HG03025 (cell line): ENCODE measurements around the gene LRBA.

Source experiments
- ATAC-seq: cut with Tn5 transposase; IDR thresholded peaks from one replicate; pipeline ENCODE4 v1.9.1; 2021; ENCODE audit warnings: mild to moderate bottlenecking, moderate library complexity; ENCODE audit not compliant: unreplicated experiment, low FRiP score

Gene LRBA

DNA sequence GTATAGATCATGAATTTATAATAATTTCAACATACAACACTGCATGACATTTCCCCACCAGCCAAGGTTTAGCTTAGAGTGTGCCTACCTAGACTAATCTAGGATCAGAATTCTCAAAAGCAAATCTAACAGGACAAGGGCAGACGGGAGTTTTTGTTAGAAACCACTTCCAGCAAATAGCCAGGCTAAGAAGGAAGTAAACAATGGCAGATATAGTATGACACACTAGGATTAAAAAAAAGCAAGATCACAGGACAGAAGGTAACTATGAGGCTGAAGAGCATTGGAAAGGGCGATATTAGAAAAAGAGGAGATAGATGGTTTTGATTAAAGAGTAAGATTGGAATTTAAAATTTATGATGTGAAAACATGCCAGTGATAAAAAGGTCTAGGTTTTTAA, 124.8 kb downstream of the LRBA start:
- ATAC-seq, result no peak

DNA sequence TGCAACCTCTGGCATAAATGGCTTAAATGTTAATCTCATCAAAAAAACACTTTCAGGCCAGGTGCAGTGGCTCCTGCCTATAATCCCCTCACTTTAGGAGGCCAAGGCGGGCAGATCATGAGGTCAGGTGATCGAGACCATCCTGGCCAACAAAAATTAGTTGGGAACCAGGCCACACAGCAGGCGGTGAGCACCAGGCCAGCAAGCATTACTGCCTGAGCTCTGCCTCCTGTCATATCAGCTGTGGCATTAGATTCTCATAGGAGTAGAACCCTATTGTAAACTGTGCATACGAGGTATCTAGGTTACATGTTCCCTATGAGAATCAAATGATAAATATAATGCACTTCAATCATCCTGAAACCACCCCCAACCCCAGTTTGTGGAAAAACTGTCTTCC, 125.8 kb downstream of the LRBA start:
- no peak for ATAC-seq

DNA sequence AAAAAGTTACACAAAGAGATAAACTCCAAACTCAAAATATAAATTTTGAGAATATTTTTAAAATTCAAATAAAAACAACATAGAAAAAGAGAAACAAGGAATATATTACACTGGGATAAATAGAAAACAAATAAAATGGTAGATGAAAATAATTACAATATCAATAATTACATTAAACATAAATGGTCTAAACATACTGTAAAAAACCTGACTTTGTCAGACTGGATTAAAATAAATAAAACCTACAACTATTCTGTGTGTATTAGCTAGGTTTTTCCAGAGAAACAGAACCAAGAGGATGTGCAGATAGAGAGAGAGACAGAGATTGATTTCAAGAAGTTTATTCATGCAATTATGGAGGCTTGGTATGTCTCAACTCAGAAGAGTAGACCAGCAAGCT, 126.5 kb downstream of the LRBA start:
- no peak for ATAC-seq

DNA sequence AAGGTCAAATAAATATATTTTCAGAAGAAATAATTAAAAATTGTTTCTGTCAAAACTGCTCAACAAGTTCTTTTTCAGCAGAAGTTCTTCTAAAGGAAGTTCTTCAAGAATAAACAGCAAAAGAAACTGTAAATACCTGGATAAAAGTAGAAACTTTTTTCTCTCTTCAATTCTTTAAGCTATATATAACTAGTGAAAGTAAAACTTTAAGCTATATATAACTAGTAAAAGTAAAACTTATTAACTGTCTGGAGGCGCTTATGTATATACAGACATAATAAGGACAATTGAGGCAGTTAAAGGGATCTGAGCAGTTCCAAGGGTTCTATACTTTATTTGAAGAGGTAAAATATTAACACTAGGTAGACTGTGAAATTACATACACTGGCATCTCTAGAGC, 126.9 kb downstream of the LRBA start:
- ATAC-seq, result no peak

DNA sequence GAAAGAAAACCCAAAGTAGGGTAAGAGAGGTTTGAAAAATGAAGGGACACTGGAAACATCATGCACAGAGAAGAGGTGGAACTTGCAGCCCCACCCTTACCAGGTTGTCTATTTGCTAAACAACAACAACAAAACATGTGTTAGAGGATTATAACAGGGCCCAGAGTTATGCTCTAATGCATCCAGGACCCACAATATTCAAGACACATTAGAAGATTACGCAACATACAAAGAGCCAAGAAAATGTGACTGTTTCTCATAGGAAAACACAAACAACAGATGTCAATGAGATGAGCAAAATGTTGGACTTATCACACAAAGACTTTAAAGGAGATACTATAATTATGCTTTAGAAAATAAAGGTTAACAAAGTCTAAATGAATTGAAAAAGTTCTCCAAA, 128.5 kb downstream of the LRBA start:
- no peak for ATAC-seq

DNA sequence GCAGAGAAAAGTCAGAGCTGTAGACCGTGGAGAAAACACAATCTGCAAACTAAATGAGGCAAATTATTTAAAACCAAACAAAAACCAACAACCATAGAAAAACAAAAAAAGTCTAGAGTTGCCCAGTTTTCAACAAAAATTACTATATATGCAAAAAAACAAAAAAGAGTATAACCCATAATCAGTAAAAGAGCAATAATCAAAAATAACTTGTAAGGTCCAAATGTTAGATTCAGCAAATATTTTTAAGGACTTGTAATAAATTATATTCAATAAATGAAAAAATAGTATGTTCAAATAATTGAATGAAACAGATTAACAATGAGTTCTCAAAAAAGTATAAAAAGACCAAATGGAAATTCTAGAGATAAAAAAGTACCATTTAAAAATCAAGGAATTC, 130.5 kb downstream of the LRBA start:
- ATAC-seq, result no peak

DNA sequence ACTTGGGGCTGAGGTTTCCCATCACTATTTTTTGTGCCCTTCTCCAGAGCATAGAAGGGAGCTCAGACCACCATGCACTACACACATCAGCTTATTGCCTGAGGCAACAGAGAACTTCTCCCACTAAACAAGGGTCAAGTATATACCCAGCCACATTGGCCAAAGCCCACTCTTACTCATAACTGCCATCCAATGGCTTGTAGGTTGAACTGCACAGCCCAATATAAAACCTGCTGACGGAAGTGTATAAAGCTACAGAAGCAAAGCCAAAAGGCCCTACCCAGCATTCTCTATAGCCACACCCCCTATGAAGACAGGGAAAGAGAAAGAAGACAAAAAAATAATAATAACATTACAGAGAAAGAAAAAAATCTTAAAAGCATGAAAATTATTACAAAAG, 139.7 kb downstream of the LRBA start:
- ATAC-seq, result no peak

DNA sequence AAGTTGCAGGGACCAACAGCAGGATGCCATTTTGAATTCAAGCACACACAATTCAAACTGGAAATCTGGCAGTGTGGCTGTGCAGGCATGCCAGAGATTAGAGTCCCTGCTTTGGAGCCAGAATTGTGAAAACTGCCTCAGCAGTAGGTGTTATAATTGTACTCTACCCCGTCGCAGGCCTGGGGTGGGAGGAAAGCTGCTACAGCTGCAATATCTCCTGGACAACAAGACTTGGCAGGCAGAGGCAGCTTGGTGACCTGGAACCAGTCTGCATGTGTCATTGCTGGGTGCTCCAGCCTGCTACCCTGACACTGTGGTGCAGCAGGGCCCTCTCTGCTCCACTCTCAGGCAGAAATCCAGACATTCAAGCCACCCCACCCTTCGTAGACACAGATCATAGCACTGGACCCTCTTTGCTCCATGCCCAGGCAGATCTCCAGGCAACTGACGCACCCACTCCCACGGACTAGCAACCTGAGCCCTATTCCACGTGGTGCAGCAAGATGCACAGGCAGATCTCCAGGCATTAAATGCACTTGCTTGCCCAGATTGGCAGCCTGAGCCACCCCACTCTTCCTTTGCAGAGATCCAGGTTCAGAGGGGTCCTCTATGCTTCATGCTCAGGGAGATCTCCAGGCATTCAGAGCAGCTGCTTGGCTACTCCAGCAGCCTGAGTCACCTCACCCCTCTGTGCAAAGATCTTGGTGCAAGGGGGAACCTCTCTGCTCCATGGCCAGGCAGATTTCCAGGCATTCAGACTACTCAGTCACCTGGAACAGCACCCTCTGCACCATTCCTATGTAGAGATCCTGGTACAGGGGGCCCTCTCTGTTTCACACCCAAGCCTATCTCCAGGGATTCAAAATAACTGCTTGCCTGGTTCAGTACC, 140.5 kb downstream of the LRBA start:
- ATAC-seq, result no peak

DNA sequence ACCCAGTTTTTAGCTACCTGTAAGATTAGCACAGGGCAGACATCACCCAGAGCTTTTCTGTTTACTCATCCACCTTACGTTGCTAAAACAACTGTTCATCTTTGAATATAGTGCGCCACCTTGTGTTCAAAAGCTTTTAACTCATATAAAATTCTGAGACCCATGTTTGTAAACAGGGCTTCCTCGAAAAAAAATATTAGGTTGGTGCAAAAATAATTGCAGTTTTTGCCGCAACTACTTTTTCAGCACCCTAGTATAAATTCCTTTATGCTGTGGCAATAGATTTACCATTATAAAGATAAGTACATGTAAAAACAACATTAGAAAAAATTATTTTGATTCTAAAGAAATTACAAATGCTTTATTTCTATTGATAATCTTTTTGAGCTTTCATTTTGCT, 147.9 kb downstream of the LRBA start:
- ATAC-seq, result peak; percentile 59

DNA sequence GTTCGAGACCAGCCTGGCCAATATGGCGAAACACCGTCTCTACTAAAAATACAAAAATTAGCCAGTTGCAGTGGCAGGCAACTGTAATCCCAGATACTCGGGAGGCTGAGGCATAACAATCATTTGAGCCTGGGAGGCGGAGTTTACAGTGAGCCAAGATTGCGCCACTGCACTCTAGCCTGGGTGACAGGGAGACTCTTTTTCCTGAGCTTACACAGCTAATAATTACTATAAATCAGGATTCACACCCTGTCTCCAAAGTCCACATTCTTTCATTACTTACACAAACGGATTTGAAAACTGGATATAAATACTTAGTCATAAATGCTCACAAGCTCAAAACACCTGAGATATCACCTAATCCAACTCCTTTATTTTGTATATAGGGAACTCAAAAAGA, 151.6 kb downstream of the LRBA start:
- no peak for ATAC-seq

DNA sequence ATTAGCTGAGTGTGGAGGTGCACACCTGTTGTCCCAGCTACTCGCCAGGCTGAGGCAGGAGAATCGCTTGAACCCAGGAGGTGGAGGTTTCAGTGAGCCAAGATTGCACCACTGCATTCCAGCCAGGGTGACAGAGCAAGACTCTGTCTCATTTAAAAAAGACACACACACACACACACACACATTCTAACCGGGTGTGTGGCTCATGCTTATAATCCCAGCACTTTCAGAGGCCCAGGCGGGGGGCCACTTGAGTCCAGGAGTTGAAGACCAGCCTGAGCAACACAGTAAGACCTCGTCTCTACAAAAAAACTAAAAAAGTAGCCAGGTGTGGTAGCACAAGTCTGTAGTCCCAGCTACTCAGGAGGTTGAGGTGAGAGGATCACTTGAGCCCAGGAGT, 152.3 kb downstream of the LRBA start:
- no peak for ATAC-seq

DNA sequence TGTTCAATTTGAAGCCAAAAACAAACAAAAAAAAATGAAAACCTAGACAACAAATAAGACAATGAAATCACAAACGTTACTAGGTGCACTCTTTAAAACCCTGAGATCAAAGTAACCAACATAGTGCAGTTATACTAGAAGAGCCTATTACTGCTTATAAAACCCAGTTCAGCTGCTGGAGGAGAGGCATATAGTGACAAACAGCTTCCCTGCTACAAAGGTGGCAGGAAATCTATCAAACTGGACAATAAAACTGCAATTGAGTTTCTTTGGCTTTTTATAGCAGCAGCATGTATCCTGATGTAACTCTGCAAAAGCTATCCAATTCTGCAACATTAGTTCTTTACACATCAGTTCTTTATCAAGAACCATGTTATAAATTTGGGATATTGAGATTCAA, 155.6 kb downstream of the LRBA start:
- no peak for ATAC-seq

DNA sequence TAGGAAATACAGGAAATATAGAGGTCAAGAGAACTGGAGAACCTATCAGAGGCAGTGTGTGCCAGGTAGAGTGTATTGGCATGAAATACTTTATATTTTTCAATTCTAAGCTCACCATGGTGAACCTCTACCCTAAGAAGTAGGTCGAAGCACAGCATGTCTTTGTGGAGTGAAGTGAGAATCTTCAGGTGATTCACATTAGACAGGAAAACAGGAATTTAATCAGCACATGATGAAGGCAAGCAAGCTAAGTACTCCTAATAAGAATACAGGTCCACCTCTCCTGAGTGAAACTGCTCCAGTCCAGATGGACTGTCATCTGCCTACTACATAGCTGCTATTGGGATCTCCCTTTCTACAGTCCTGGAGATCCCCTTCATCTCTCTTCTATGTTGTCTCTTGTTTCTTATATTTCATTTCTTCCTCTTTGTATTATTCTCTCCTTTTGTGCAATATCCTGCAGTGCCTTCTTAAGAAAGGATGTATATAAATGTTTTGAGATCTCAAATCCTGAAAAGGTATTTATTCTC, 159.0 kb downstream of the LRBA start:
- ATAC-seq, result no peak

DNA sequence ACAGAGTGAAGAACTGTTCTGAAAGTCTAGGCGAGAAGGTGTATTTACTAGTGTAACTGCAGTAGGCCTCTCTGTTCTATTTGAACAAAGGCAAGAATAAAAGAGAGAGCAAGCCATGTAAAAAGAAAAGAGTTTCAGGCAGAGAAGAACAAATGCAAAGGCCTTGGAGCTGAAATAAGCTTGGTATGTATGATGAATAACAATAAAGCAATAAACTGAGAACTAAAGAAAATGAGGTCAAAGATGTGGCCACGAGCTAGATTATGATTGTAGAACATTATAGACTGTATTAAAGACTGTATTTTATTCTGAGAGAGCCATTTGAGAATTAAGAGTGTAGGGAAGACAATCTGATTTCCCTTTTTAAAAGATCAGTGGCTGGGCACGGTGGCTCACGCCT, 160.5 kb downstream of the LRBA start:
- ATAC-seq, result no peak

DNA sequence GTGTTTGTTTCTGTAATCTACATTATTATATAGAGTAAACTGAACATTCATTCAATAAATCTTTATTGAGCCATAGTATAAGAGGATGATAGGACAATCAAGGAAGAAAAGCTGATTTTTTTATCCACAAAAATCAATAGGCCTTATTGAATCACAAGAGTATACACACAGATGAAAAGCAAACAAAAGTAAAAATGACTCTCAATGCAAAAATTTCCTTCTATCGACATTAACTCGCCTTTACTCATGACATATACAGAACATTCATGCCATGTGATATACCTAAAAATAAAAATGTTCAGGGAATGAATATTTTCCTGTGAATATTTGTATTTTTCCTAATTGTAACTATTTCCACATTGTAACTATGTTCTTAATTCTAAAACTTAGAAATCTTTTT, 161.2 kb downstream of the LRBA start:
- no peak for ATAC-seq

DNA sequence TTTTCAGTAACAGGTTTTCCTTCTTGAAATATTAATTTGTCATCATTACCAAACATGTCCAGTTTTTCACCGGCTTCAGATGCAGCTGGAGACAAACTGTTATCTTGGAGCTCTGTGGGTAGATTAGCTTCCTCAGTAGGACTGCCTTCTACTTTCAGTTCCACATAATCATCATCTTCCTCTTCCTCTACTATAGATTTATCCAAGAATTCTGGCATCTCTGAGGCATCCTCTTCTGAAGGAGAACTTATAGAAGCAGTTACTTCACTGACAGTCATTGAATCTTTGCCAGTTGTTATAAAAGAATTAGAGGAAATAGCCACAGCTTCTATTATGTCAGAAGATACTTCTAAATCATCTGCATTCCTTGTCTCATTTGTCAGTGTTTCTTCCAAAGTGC, 162.9 kb downstream of the LRBA start:
- ATAC-seq, result no peak

DNA sequence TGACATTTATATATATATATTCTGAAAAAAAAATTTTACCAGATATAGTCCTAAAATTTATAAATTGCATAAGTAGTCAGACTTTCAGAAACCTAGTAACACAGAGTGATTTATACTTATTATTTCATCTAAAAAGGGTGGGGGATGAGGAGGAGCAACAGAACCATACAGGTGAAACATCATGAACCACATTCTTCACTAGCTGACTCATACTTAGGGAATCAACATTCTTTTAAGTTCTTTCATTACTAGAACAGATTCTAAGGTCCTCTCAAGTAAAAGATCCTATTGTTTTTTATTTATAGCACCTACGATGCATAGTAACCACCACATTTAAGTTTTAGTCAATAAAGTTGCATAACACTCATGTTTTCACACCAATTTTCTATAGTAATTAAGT, 166.1 kb downstream of the LRBA start:
- ATAC-seq, result no peak

DNA sequence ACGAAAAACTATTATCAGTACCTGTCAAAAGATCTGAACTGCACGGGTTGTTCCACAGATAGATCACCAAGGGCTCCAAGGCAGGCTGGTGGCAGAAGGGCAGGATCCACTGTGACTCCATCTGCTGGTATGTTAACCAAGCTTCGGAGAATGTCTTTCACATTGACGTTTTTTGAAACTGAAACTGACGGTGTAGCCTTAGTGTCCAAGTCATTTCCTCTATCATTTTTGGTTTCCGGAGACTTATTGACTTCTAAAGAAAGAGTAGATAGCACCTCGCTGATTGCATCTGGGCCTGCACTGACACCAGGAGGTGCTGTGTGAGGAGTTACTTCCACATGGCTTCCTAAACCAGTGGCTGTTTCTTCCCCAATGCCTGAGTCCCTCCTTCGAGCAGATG, 186.9 kb downstream of the LRBA start:
- peak; percentile 94 for ATAC-seq

DNA sequence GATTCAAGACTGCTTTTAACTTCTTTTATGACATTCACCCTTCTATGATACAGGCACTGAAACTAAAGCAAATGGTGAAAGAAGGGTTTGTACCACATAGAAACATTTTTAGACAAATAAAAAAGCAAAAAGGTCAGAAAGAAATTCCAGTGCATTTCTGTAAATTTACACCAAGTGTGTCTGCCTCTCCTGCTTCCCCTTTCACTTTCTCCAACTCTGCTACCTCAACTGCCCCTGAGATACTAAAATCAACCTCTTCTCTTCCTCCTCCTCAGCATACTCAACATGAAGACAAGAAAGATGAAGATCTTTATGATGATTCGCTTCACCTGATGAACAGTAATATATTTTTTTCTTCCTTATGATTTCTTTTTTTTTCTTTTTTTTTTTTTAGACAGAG, 187.9 kb downstream of the LRBA start:
- ATAC-seq, result no peak

DNA sequence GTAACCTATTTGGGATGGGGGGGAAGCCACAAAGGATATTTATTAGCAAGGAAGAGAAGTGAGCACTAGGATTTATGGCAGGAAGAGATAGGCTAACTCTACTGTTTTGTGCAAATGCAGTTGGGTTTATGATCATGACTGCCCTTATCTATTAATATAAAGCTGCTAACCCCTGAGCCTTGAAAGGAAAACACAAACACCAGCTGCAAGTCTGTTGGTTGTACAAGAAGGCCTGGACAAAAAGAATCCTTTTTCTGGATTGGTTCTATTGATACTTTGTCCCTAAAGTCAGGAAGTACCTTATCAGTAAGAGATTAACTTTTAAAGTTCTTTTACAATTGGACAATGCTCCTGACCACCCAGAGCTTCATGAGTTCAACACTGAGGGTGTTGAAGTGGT, 188.8 kb downstream of the LRBA start:
- ATAC-seq, result no peak

DNA sequence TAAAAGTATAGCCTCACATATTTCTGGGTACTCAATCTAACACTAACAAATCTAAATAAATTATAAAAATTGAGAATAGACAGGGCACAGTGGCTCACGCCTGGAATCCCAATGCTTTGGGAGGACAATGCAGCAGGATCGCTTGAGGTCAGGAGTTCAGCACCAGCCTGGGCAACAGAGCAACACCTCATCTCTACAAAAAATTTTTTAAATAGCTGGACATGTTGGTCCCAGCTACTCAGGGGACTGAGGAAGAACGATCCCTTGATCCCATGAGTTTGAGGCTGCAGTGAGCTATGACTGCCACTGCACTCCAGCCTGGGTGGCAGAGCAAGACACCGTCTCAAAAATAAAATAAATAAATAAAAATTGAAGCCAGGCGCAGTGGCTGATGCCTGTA, 192.7 kb downstream of the LRBA start:
- ATAC-seq, result no peak

DNA sequence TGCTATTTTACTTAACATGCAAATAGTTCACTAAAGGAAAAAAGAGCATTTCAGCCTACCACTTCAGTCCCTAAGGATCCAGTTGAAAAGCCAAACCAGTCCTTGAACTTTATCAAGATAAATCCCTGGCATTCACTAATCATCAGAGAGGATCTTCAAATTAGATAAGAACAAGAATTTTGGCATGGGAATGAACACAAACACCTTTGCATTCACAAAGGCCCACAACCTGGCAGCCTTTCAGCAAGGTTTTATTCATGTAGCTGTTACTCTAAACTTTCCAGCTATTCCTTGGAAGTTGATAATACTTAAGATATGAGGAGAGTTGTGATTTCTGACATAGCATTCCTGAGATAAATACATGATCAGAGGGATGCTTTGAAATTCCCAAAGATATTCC, 193.4 kb downstream of the LRBA start:
- ATAC-seq, result no peak
